Neural crest cell (in vitro differentiated cells): ENCODE data around the gene LRRC14B. TPM values are rescaled to one million over a fixed set of nuclear protein-coding genes. Genes with fewer than 3 reads are reported as not detected.

Experiments
- DNase-seq: peaks from one replicate; pipeline ENCODE4 v3.0.0; 2021; ENCODE audit warnings: low read depth, mixed read lengths, low spot score
- H3K27ac Mint-ChIP-seq: one replicate; pipeline ENCODE4 v1.8.0; 2021; ENCODE audit warnings: mild to moderate bottlenecking, mixed read lengths; ENCODE audit not compliant: unreplicated experiment
- H3K27me3 Mint-ChIP-seq: 2 replicates; pipeline ENCODE4 v1.8.0; 2021; ENCODE audit warnings: low read depth, mild to moderate bottlenecking, mixed read lengths
- H3K36me3 Mint-ChIP-seq: 2 replicates; pipeline ENCODE4 v1.8.0; 2021; ENCODE audit warnings: low read depth, mild to moderate bottlenecking, mixed read lengths
- H3K4me1 Mint-ChIP-seq: 2 replicates; pipeline ENCODE4 v1.8.0; 2021; ENCODE audit warnings: mixed read lengths
- H3K4me3 Mint-ChIP-seq: one replicate; pipeline ENCODE4 v1.8.0; 2021; ENCODE audit warnings: mild to moderate bottlenecking, mixed read lengths
- H3K9me3 Mint-ChIP-seq: 2 replicates; pipeline ENCODE4 v1.8.0; 2021; ENCODE audit warnings: mixed read lengths
- CTCF ChIP-seq: fragments of 200-600 bp; sonication (generic); conservative IDR thresholded peaks from 2 replicates; pipeline ENCODE4 v1.5.0; 2021; ENCODE audit warnings: antibody characterized with exemption, mild to moderate bottlenecking
- total RNA-seq: library from RNA; stranded (reverse); gene quantifications from 2 replicates; pipeline ENCODE4 v1.2.1, GENCODE V29; 2021

The LRRC14B gene
- total RNA-seq, 1 donor from 2014 or later: not detected

- Mint-ChIP-seq H3K27ac (no peak overlapping the region), H3K4me1 (peaks cover 6% of the 10 kb centered on the region), H3K36me3 (no peaks in the 10 kb centered on the region), H3K9me3 (no peaks in the 10 kb centered on the region), H3K27me3 (no peaks in the 10 kb centered on the region), H3K4me3 (no peak overlapping the region)
- DNase-seq: no peak
- no peak for TF ChIP-seq CTCF
These were observed 34.1 kb upstream of the LRRC14B start for GRCh38 chr5:157126-157715.

- TF ChIP-seq CTCF: no peak
- Mint-ChIP-seq H3K4me3 (no peak overlapping the region), H3K4me1 (peaks cover 6% of the 10 kb centered on the region), H3K27me3 (no peaks in the 10 kb centered on the region), H3K36me3 (no peaks in the 10 kb centered on the region), H3K27ac (no peak overlapping the region), H3K9me3 (no peaks in the 10 kb centered on the region)
- DNase-seq: no peak
These were observed 33.5 kb upstream of the LRRC14B start for GRCh38 chr5:157801-158200.

GRCh38 chr5:158807-159447, 32.4 kb upstream of the LRRC14B start:
- peak overlapping the region; percentile 37 for H3K27ac Mint-ChIP-seq
- TF ChIP-seq CTCF: no peak
- peaks cover 3% of the 10 kb centered on the region for H3K36me3 Mint-ChIP-seq
- no peak for DNase-seq
- H3K9me3 Mint-ChIP-seq: no peaks in the 10 kb centered on the region
- H3K27me3 Mint-ChIP-seq: no peaks in the 10 kb centered on the region
- no peak overlapping the region for H3K4me3 Mint-ChIP-seq
- peaks cover 6% of the 10 kb centered on the region for H3K4me1 Mint-ChIP-seq

- no peak for DNase-seq
- no peak overlapping the region for H3K4me3 Mint-ChIP-seq
These were observed 31.7 kb upstream of the LRRC14B start for GRCh38 chr5:159448-160172.

GRCh38 chr5:160173-160510, 31.2 kb upstream of the LRRC14B start:
- Mint-ChIP-seq H3K27ac (no peak overlapping the region), H3K36me3 (peaks cover 12% of the 10 kb centered on the region), H3K27me3 (no peaks in the 10 kb centered on the region)

More at GRCh38 chr5:159448-160172, 31.7 kb upstream of the LRRC14B start:
- Mint-ChIP-seq H3K27ac (peak overlapping the region; percentile 67), H3K9me3 (no peaks in the 10 kb centered on the region), H3K27me3 (no peaks in the 10 kb centered on the region), H3K36me3 (peaks cover 10% of the 10 kb centered on the region), H3K4me1 (peaks cover 1% of the 10 kb centered on the region)
- TF ChIP-seq CTCF: no peak

More at GRCh38 chr5:160173-160510, 31.2 kb upstream of the LRRC14B start:
- H3K4me1 Mint-ChIP-seq: no peaks in the 10 kb centered on the region
- TF ChIP-seq CTCF: no peak
- H3K4me3 Mint-ChIP-seq: no peak overlapping the region
- no peaks in the 10 kb centered on the region for H3K9me3 Mint-ChIP-seq
- DNase-seq: no peak
